Fibroblast of skin of abdomen (primary cell): Measurements from ENCODE around the gene TM4SF4. TPM values are rescaled to one million over a fixed set of nuclear protein-coding genes. Genes with fewer than 3 reads are reported as not detected.
"Not testable (repeated sequence)": the region's sequence is repeated elsewhere in the genome, so short reads cannot be mapped to it uniquely, and the experiment has no call there.

Experiments used
- DNase-seq: peaks from one replicate; pipeline ENCODE4 v3.0.0-alpha.2; 2013
- polyA plus RNA-seq, 2 experiments: library from polyadenylated mRNA; unstranded; fragments of 120-200 nt; gene quantifications; one replicate each; pipeline ENCODE4 v1.2.1, GENCODE V29; 2013; ENCODE audit not compliant: insufficient read length in 2 of 2

TM4SF4 gene, protein sequence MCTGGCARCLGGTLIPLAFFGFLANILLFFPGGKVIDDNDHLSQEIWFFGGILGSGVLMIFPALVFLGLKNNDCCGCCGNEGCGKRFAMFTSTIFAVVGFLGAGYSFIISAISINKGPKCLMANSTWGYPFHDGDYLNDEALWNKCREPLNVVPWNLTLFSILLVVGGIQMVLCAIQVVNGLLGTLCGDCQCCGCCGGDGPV
- not detected for polyA plus RNA-seq (2013, experiment 1 of 2; ENCODE audit: insufficient read length)
- not detected for polyA plus RNA-seq (2013, experiment 2 of 2; ENCODE audit: insufficient read length)

DNA sequence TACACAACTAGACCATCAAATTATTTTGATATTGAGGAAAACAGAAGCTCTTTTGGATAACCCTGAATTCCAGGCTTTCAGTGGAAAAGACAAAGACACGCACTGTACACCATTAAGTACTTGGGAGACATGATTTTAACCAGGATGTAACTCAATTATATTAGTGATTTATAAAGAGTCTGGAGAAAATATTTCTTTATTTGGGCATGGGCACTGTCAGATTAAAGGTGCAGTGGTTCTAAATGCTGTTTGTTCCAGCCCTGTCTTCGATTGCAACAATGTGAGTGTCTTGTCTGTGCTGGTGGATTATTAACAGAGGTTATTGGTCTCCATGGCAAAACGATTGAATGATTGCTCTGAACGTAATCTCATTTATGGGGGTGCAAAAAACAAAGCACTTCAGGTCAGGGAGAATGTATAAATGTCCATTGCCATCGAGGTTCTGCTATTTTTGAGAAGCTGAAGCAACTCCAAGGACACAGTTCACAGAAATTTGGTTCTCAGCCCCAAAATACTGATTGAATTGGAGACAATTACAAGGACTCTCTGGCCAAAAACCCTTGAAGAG lies at the start of gene TM4SF4:
Gene TM4SF4 (plus strand): TSS at position 448 of the 568 bp plus-strand sequence. CDS start 181 bp downstream, outside the sequence.
- no peak for DNase-seq

DNA sequence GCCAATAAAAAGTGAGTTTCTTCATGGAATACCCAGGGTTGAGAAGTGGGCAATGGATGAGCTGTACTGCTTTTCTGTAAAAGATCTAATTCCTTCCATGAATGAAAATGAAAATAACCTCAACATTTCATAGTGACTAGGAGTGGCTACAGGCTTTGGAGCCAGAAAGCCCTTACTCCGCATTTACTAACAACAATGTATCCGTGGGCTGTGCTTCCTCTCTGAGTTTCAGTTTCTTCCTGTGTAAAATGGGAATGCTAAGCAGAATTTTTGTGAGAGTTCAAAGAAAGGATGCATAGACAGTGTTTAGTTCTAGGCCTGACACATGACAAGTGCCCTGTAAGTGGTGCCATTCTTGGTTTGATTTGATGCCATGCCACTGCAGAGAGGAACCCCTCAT lies 49.6 kb upstream of the TM4SF4 start:
- DNase-seq = no peak

DNA sequence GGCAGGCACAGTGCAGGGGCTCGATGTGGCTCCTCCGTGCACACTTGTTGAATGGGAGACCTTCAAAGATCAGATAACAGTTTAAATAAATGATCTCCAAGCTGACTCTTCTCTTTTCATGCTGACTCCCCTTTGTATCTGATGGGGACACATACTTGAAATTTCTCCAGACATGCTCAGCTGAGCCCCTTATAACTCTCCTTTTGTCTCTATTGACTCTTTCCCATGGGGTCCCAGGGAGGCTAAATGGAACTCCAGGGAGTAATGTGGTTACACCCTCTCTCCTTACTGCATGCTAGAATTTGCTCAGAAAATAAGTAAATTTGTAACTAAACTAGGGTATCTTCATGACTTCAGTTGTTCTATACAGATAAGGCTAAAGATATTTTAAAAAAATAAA lies 48.2 kb upstream of the TM4SF4 start:
- no peak for DNase-seq

DNA sequence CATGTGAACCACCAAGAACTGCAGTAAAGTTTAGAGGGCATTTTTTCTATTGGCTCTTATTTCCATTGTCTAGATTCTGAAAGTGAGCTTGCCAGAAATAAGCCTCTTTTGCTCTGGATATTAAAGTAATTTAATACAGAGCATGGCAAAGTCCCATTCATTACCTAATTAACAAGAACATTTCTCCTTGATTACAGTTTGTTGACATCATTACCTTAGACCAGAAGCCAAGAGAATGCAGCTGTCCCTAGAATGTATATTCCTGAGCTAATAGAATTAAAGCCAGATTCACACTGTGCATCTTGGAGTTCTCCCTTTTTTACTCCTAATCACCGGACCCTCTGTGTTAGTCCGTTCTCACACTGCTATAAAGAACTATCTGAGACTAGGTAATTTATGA lies 46.4 kb upstream of the TM4SF4 start:
- DNase-seq = no peak

DNA sequence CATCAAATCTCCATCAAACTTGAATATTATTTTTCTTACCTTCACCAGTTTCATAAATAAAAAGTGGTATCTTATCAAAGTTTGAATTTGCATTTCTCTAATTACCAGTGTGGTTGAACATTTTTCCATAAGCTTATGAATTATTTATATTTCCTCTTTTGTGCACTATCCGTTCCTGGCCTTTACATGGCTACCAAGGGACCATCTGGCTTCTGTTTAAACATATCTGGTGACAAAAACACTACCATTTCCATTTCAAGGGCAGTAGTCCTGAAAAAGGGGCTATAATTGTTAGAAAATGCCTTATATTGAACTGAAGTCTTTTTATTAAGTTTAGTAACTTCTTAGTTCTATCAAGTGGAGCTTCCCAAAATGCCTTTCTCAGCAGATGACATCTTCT lies 44.3 kb upstream of the TM4SF4 start:
- no peak for DNase-seq

DNA sequence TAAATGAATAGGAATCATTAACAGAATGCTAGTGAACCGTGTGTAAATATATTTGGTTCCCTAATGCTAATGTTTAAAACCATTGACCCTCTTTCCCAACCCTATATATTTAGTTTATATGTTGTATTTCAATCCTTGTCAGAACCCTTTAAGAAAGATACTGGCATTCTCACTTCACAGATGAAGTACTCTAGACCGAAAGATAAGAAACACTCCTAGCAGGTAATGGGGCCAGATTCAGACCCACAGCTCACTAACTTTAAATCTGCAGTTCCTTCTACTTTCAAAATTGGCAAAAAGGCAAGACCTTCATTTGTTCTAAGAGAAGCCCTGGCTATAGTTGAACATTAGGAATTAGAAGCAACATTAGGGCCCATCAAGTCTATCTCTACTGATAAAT lies 42.3 kb upstream of the TM4SF4 start:
- DNase-seq = no peak

DNA sequence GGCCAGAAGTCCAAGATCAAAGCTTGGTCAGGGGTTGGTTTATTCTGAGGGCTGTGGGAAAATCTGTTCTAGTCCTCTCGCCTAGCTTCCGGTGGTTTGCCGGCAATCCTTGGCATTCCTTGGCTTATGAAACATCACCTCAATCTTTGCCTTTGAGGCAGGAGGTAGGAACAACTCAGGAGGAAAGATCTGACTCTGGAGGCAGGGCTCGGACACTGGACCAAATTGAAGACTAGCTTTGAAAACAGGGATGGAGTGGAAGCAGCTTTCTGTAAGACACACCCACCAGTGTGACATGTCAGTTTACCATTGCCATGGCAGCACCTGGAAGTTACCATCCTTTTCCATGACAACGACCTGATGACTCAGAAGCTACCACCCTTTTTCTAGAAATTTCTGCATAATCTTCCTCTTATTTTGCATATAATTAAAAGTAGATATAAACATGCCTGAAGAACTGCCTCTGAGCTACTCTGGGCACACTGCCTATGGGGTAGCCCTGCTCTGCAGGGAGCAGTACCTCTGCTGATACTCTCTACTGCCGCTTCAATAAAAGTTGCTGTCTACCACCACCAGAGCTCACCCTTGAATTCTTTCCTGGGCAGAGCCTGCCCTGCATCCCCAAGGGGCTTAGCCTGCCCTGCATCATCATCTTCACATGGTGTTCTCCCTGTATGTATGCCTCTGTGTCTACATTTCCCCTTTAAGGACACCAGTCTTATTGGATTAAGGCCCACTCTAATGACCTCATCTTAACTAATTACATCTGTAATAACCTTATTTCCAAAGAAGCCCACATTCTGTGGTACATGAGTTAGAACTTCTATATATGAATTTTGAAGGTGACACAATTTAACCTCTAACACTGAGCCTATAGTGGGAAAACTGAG lies 38.3 kb upstream of the TM4SF4 start:
- no peak for DNase-seq

DNA sequence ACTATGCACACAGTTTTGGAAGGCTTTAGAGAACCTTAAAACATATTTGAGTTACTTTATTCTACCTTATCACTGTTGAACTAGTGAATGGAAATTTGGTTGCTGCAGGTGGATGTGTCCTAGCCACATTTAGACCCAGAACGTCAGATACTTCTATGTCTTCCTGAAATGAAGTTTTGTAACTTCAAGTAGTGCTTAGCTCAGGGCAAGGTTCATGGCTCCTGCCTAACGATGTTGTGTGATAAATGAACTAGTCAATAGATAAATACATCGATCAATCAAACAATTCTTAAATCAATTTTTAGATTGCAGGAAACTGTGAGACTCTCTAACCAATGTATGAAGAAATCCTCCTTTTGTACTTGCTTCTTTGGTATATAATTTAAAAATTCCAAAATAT lies 37.2 kb upstream of the TM4SF4 start:
- DNase-seq = no peak

DNA sequence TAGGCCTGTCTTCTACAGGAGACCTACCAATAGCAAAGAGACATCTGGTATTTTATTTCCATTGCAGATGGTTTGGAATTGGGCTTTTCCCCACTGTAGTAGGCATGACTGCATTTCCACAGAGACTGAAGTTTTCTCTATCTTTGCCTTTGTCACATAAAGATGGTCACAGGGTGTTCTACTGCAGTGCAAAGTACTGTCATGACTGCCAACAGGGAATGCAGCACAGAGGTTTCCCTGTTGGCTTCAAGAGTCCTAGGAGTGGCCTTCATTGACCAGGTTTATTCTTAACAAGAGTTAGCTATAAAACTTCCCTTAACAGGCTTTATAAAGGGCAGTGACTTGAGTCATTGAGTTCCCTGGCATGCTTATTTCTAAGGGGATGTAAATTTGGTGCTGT lies 36.8 kb upstream of the TM4SF4 start:
- no peak for DNase-seq

DNA sequence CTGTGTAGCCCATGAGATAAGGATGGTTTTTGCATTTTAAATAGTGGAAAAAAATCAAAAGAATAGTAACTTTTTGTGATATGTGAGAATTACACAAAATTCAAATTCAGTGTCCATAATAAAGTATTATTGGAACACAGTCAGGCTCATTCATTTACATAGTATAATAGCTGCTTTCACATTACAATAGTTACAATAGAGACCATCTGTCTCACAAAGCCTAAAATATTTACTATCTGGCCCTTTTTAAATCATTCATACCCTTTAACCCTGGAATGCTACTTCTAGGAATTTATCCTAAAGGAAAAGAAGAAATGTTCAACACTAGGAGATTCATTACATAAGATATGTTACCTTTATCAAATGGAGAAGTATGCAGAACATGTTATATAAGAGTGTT lies 35.5 kb upstream of the TM4SF4 start:
- DNase-seq = no peak

DNA sequence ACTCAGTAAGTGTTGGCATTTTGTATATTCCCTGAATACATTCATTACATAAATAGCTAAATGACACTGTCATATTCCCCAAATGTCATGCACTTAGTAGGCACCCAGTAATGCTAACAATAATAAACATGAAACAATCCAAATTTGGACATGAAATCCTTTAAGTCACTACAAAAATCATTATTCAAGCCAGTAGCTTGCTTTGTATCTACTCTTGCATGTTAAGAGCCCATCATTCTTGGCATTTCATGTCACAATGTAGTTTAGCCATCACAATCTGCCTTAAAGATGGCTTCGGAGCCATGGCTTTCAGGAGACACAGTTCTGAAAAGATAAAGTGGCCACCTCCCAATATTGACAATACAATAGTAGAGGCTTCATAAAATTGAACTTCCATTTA lies 32.9 kb upstream of the TM4SF4 start:
- no peak for DNase-seq

DNA sequence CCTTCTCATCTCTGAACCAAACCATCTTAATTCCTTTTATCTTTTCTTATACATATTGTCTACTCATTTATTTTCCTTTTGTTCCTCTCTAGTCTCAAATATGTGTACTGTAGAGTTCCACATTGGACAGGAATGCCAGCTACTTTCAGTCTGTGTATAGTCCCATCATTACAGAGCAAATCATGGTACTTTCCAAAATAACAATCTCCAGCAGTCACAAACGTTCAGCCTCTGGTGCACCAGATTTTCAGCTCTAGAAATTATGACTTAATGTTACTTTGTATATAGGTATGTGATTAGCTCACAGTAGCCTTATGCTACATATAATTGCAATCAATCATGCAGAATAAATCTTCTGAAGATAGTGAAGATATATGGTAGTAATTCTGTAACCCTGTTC lies 32.5 kb upstream of the TM4SF4 start:
- DNase-seq = no peak

DNA sequence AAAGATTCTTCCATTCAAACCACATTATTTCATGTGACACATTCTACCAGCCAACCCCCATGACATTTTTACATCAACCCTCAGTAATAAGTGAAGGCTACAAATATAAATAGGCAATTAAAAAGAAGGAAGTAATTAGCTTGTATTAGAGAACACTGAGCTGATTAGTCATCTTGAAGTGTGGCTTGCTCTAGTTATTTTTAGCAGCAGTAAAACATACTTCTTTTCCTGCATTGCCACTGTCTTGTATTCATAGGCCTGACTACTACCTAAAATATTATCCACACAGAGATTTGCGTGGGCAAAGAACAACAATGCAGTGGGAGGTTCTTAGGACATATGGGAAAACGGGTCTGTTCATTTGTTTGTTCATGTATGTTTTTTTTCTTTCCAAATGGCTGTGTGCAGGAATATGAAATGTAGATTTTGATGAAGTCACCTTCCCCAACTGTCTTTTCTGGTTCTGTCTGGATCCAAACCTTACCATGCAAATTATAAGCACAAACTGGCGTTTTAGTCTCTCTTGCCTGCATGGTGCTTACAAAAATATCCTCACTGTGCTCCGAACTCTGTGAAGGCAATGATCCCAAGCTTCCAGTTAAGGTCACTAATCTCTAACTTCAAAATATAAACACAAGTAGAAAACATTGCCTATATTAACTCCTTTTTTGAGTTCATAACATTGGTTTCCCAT lies 31.5 kb upstream of the TM4SF4 start:
- peak; percentile 81 for DNase-seq

DNA sequence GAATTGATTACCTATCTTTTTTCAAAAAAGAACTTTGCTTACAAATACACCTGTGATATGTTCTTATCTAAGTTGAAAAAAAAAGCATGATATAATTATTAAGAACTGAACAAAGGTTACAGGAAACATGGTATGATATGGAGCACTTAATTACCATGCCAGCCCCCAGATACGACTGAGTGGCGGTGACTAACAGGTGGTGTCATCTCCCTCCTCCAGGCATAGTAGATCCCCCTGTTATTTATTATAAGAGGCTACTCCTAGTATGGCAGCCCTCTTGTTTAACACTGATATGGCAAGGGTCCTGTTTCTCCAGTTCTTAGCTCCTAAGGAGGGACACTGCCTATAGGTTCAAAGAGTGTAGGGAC lies 31.0 kb upstream of the TM4SF4 start:
- DNase-seq = no peak

DNA sequence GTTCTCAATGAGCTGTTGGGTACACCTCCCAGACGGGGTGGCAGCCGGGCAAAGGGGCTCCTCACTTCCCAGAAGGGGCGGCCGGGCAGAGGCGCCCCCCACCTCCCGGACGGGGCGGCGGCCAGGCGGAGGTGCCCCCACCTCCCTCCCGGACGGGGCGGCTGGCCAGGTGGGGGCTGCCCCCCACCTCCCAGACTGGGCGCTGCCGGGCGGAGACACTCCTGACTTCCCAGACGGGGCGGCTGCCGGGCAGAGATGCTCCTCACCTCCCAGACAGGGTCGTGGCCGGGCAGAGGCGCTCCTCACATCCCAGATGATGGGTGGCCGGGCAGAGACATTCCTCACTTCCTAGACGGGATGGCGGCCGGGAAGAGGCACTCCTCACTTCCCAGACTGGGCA lies 29.6 kb upstream of the TM4SF4 start:
- DNase-seq = not testable (repeated sequence)

DNA sequence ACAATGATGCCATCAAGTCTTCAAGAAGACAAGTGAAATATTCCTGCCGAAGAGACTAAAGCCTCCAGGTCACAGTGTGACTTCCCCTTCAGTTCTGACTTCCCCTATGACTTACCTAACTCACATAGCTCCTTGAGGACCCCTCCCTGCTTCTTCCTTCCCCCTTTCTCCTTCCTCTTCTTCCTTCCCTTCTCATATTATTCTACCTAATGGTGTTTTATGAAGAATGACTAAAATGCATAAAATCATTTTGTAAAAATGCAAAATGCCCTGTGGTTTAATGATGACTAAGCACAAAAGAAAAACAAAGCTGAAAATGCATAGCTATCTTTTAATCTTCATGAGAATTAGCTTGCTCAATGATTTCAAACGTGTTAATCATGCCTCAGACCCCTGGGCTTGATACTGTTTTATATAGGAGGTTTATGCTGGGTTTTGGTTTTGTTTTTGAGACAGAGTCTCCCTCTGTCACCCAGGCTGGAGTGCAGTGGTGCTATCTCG lies 26.1 kb upstream of the TM4SF4 start:
- DNase-seq = peak; percentile 86

DNA sequence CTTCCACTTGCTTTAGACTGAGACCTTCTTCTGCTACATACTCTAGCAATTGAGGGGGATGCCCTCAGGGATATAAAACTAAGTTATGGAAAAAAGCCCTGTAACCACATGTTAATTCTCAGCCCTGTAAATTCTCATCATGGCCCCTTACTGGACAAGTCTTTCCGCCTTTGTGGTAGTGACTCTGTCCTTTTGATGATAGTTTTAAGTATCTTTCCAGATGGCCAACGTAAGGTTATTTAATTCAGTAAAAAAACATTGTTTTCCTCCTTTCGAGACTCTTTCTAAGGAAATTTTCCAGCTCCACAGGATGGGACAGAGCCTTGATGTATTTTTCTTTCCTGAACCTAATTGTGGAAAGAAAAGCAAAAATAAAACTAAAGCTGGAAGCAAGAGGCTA lies 25.3 kb upstream of the TM4SF4 start:
- peak; percentile 52 for DNase-seq

DNA sequence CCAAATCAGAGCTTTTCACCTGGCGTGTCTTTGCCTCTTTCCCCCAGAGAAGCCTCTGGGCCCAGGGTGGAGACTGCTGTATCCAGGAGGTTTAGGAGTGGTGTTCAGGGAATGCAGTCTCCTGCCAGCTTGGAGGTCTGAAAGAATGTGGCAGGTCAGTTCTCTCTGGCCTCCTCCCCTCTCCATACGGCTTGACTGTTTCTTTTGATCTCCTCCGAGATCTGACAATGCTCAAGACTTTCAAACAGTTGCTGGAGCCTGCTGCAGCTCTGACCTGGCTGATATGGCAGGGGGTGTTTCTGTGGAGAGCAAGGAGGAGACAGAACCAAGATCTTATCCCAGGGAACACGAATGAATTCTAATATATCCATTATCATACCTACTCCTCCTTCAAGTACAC lies 24.7 kb upstream of the TM4SF4 start:
- peak; percentile 59 for DNase-seq

DNA sequence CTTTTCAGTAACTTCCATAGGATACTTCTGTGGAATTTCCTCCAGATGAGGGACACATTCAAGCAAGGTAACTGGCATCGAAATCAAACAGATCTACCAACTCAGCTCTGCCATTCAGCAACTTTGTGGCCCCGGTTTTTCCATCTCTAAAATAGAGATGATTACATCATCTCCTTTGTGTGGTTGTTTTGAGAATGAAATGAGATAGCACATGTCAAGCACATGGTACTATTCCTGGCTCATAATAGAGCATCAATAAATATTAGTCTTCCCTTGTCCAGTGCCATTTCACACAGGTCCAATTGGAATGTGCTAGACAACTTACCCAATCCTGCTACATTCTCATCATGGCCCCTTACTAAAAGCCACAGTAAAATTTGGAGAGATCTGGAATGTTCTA lies 24.2 kb upstream of the TM4SF4 start:
- DNase-seq = no peak

DNA sequence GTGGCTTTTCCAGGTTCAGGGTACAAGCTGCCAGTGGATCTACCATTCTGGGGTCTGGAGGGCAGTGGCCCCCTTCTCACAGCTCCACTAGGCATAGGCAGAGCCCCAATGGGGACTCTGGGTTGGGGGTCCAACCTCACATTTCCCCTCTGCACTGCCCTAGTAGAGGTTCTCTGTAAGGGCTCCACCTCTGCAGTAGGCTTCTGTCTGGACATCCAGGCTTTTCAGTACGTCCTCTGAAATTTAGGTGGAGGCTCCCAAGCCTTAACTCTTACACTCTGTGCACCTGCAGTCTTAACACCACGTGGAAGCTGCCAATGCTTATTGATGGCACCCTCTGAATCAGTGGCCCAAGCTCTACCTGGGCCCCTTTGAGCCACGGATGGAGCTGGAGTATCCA lies 22.5 kb upstream of the TM4SF4 start:
- no peak for DNase-seq

DNA sequence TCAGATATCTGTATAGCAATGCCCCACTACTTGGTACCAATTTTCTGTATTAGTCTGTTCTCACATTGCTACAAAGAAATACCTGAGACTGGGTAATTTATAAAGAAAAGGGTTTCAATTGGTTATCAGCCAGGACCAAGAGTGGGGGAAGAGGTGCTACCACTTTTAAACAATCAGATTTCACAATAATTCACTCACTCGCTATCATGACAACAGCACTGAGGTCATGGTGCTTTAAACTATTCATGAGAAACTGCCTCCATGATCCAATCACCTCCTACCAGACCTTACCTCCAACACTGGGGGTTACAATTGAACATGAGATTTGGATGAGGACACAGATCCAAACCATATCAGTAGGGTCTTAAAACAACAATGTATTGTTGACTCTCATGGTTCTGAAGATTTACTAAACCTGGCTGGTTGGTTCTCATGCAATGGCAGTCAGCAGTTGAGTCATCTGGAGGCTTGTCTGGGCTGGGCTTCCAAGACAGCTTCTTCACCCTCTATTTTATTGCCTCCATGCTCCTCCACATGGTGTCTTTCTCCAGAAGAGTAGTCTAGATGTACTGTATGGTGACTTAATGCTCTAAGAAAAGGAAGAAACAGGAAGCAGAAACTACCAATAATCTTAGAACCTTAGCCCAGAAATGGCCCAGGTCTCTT lies 21.2 kb upstream of the TM4SF4 start:
- no peak for DNase-seq

DNA sequence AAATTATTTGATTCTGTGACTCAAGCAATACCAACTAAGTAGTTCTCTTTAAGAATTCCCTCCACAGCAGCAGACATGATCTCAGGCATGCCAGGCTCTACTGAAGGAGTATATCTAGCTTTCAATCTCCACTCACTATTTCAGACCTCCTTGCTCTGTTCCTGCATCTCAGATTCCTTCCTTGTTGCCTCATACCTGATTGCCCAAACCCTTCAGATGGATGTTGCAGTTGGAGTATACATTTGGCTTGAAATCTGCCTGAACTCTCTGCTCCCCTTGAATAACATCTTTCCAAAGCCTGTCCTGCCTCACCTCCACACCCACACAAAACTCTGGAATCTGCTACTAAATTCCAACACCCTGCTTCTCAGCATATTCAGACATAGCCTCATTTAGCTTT lies 19.8 kb upstream of the TM4SF4 start:
- DNase-seq = peak; percentile 66
